Right atrium auricular region (tissue), 2 donors: ENCODE data around the gene HSPA14. TPM values are rescaled to one million over a fixed set of nuclear protein-coding genes. Genes with fewer than 3 reads are reported as not detected.

Experiments
- DNase-seq: peaks from one replicate; pipeline ENCODE4 v3.0.0-alpha.2; 2019; ENCODE audit warnings: low spot score
- H3K27ac ChIP-seq, 2 donors: fragments of 200-600 bp; sonication (generic); 1 replicate in 1 of 2; 2 replicates in 1 of 2; pipeline ENCODE4 v1.5.1; 2016 to 2019
- H3K27me3 ChIP-seq, 2 donors: fragments of 200-600 bp; sonication (generic); one replicate each; pipeline versions ENCODE4 v1.5.1 to v1.6.0; 2017 to 2019
- H3K36me3 ChIP-seq: fragments of 200-600 bp; sonication (generic); one replicate; pipeline ENCODE4 v1.5.1; 2016
- H3K4me1 ChIP-seq, 2 donors: fragments of 200-600 bp; sonication (generic); one replicate each; pipeline versions ENCODE4 v1.5.1 to v1.6.0; 2017 to 2019
- H3K4me3 ChIP-seq, 2 donors: fragments of 200-600 bp; sonication (generic); 1 replicate in 1 of 2; 2 replicates in 1 of 2; pipeline ENCODE4 v1.5.1; 2017 to 2019; ENCODE audit warnings: mild to moderate bottlenecking in 1 of 2, moderate library complexity in 1 of 2
- H3K9me3 ChIP-seq, 2 donors: fragments of 200-600 bp; sonication (generic); one replicate each; pipeline ENCODE4 v1.5.1; 2019
- CTCF ChIP-seq, 2 donors: fragments of 200-600 bp; sonication (generic); IDR thresholded peaks; one replicate each; pipeline ENCODE4 v1.5.1; 2019; ENCODE audit warnings: antibody characterized with exemption in 2 of 2
- total RNA-seq, 2 donors: library from RNA; depleted of rRNA; stranded (reverse); fragments of >200 nt; gene quantifications; one replicate each; pipeline ENCODE4 v1.1.0, GENCODE V29; 2016

HSPA14 gene
- total RNA-seq, 2 donors from 2014 or later, result 6.1 to 9.7 TPM

GRCh38 chr10:14840178-14840577 is 2.1 kb downstream of the HSPA14 start:
- no peak for DNase-seq
- Histone ChIP-seq H3K27ac (no peak overlapping the region), H3K9me3 (no peaks in the 10 kb centered on the region), H3K27me3 (no peaks in the 10 kb centered on the region), H3K36me3 (peaks cover 38% of the 10 kb centered on the region), H3K4me3 (no peak overlapping the region), H3K4me1 (peaks cover 0 to 16% of the 10 kb centered on the region in 2 donors)
- no peak for TF ChIP-seq CTCF (IDR thresholded peaks at IDR 0.05)

- no peaks in the 10 kb centered on the region for H3K27me3 ChIP-seq
- peaks cover 0 to 6% of the 10 kb centered on the region in 2 donors for H3K4me1 ChIP-seq
- H3K27ac ChIP-seq, result no peak overlapping the region
- no peak overlapping the region for H3K4me3 ChIP-seq
- no peaks in the 10 kb centered on the region for H3K9me3 ChIP-seq
- no peak for TF ChIP-seq CTCF (IDR thresholded peaks at IDR 0.05)
- peaks cover 38% of the 10 kb centered on the region for H3K36me3 ChIP-seq
- DNase-seq, result no peak
These were observed 5.4 kb downstream of the HSPA14 start for GRCh38 chr10:14843327-14843988.

GRCh38 chr10:14844948-14845347 is 6.8 kb downstream of the HSPA14 start:
- Histone ChIP-seq H3K27ac (no peak overlapping the region), H3K4me1 (no peaks in the 10 kb centered on the region), H3K36me3 (peaks cover 50% of the 10 kb centered on the region), H3K4me3 (no peak overlapping the region), H3K9me3 (no peaks in the 10 kb centered on the region), H3K27me3 (no peaks in the 10 kb centered on the region)
- no peak for DNase-seq
- no peak for TF ChIP-seq CTCF (IDR thresholded peaks at IDR 0.05)

GRCh38 chr10:14852236-14852635 is 14.1 kb downstream of the HSPA14 start:
- Histone ChIP-seq H3K27ac (no peak overlapping the region), H3K9me3 (no peaks in the 10 kb centered on the region), H3K27me3 (no peaks in the 10 kb centered on the region), H3K4me3 (no peak overlapping the region), H3K4me1 (no peaks in the 10 kb centered on the region), H3K36me3 (peaks cover 39% of the 10 kb centered on the region)
- no peak for TF ChIP-seq CTCF (IDR thresholded peaks at IDR 0.05)
- no peak for DNase-seq

- H3K9me3 ChIP-seq, result no peaks in the 10 kb centered on the region
- no peak overlapping the region for H3K4me3 ChIP-seq
- DNase-seq, result no peak
- H3K27me3 ChIP-seq, result no peaks in the 10 kb centered on the region
- no peak for TF ChIP-seq CTCF (IDR thresholded peaks at IDR 0.05)
- peaks cover 35% of the 10 kb centered on the region for H3K36me3 ChIP-seq
- no peaks in the 10 kb centered on the region for H3K4me1 ChIP-seq
- H3K27ac ChIP-seq, result no peak overlapping the region
These were observed 17.3 kb downstream of the HSPA14 start for GRCh38 chr10:14855453-14855852.
